Heart left ventricle (tissue), 13 donors: ENCODE results near the gene ITPRIPL1.
"Not testable (repeated sequence)": the region's sequence is repeated elsewhere in the genome, so short reads cannot be mapped to it uniquely, and the experiment has no call there.

Experiments
- CTCF ChIP-seq, 12 donors: fragments of 200-600 bp; sonication (generic) in 4 of 12; IDR thresholded peaks; one replicate each; pipeline versions ENCODE4 v1.5.0 to v1.8.0; 2018 to 2022; ENCODE audit warnings: antibody characterized with exemption in 12 of 12, mild to moderate bottlenecking in 5 of 12
- POLR2A ChIP-seq, 2 donors: fragments of 450-650 bp; IDR thresholded peaks; one replicate each; pipeline ENCODE4 v1.6.1; 2017; ENCODE audit warnings: antibody characterized with exemption in 2 of 2, mild to moderate bottlenecking in 2 of 2, moderate library complexity in 2 of 2
- donor health status: ischemic (EF 13 %, LVEDD 7.1; RV severe dilation, severe dysfunction).
- donor health status: DM: no; HTN: yes; CAD: no.
- donor health status: DM: no; HTN: no; CAD: no.
- donor health status: ischemic (EF 25% LVEDD 6.9; RV normal size, moderate dysfunction).
- donor health status: ischemic (EF 25% LVEDD 5.7; RV mildly dilated, moderate dysfunction).
- donor health status: ischemic (EF 35%, LVEDD 5.7; RV mildly dilated, moderate dysfunction).
- donor health status: nonischemic (EF 11% LVEDD 7.7; RV severe dilation, severe dysfunction).
- donor health status: DM: yes; HTN: yes; CAD: no.
- donor health status: PGD.
- donor health status: ischemic (EF 29% LVEDD 5.4; RV normal size, mild dysfunction).
- donor health status: nonischemic (EF 23%, LVEDD 6.1; RV moderate dilation, normal function).

- not testable (repeated sequence) for TF ChIP-seq CTCF, POLR2A (IDR thresholded peaks at IDR 0.05)
Measured at GRCh38 chr2:96294271-96294670, 30.8 kb upstream of the ITPRIPL1 start.
